ENCODE measurements around the gene CCDC148. TPM values are rescaled to one million over a fixed set of nuclear protein-coding genes. Genes with fewer than 3 reads are reported as not detected.

CCDC148 gene
- polyA plus RNA-seq, 3 donors: not detected

DNA sequence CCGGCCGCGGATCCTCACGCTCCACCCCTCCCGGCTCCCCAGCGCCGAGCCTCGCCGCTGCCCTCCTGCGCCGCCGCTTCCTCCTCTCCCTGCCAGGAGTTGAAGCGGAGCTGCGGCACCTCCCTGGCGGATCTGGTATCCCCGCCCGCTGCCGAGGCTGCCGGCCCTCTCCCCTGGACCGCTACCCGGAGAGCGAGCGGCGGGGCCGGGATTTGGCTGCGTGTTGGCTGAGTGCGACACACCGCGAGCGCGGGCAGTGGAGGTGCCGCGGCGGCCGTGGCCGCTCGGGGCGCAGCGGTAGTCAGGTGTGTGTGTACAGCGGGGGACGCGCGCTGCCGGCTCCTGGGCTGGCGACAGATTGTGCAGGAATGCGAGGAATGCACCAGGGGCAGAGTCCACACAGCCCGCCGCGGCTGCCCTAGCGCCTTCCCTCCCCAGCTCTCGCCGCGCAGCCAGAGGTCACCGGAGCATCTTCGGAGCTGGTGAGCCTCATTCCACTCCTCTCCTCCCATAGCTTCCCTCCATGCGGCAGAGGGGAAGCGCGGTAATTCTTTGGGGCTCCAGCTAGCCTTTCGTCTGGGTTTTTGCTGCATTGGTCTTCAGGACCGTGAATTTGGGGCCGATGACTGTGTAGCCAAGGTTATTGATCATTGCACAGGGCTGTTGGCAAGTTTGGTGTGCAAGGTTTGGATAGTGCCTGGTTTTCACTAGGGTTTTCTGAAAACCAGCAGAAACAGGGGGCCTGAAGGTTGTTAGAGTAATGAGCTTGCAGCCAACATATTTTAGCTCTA, 1.5 kb upstream of the CCDC148 start:
- H3K36me3 ChIP-seq (replicated peaks in 1 of 2; ENCODE audit: control insufficient read depth in 1 of 2, insufficient read depth in 2 of 2, low read length in 2 of 2): no peaks in the 10 kb centered on the region
- no peaks in the 10 kb centered on the region for H3K9me3 ChIP-seq (replicated peaks in 1 of 2; ENCODE audit: control insufficient read depth in 1 of 2, insufficient read depth in 1 of 2, low read length in 2 of 2)
- intact Hi-C loops (cut with micrococcal nuclease): no loop called here
- peak; percentile 18 to 34 (median 31) for DNase-seq
- no peaks in the 10 kb centered on the region for H3K9me3 Mint-ChIP-seq
- H3K4me1 ChIP-seq (ENCODE audit: control insufficient read depth in 1 of 2, insufficient read depth in 2 of 2, low read length in 2 of 2): peaks cover 20 to 34% of the 10 kb centered on the region in 2 donors
- H3K27me3 Mint-ChIP-seq (ENCODE audit: low read depth in 3 of 3): peaks cover 6 to 20% (median 15%) of the 10 kb centered on the region in 3 donors
- peak overlapping the region; percentile 62 for H3K9ac ChIP-seq (ENCODE audit: insufficient read depth, low read length, poor library complexity, severe bottlenecking)
- H3K79me2 ChIP-seq (ENCODE audit: insufficient read depth, low read length): peaks cover 50% of the 10 kb centered on the region
- H3K36me3 Mint-ChIP-seq: no peaks in the 10 kb centered on the region
- TF ChIP-seq, protein P1, sequence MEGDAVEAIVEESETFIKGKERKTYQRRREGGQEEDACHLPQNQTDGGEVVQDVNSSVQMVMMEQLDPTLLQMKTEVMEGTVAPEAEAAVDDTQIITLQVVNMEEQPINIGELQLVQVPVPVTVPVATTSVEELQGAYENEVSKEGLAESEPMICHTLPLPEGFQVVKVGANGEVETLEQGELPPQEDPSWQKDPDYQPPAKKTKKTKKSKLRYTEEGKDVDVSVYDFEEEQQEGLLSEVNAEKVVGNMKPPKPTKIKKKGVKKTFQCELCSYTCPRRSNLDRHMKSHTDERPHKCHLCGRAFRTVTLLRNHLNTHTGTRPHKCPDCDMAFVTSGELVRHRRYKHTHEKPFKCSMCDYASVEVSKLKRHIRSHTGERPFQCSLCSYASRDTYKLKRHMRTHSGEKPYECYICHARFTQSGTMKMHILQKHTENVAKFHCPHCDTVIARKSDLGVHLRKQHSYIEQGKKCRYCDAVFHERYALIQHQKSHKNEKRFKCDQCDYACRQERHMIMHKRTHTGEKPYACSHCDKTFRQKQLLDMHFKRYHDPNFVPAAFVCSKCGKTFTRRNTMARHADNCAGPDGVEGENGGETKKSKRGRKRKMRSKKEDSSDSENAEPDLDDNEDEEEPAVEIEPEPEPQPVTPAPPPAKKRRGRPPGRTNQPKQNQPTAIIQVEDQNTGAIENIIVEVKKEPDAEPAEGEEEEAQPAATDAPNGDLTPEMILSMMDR (IDR thresholded peaks at IDR 0.05): peak; percentile 21
- H3K27ac ChIP-seq (ENCODE audit: low read depth in 1 of 2, low read length in 2 of 2): peak overlapping the region in 1 of 2 donors; percentile 58
- peak overlapping the region; percentile 61 to 81 (median 75) for H3K4me3 ChIP-seq (replicated peaks in 1 of 3; ENCODE audit: low read depth in 2 of 3, low read length in 3 of 3)
- H3K27me3 ChIP-seq (ENCODE audit: control insufficient read depth in 2 of 2, insufficient read depth in 2 of 2, low read length in 2 of 2): peaks cover 5 to 8% of the 10 kb centered on the region in 2 donors
- peak overlapping the region; percentile 91 for H3K4me2 ChIP-seq (replicated peaks; ENCODE audit: extremely low read depth, low read length, poor library complexity, severe bottlenecking)
- no peaks in the 10 kb centered on the region for H4K20me1 ChIP-seq (ENCODE audit: insufficient read depth, low read length)
- H3K4me1 Mint-ChIP-seq: peaks cover 36% of the 10 kb centered on the region
- WGBS (ENCODE audit: insufficient coverage): under 1% methylated on average over 56 of the region's 61 CpGs
- peak overlapping the region; percentile 96 to 98 for H3K4me3 Mint-ChIP-seq
- peak overlapping the region; percentile 70 to 93 (median 82) for H3K27ac Mint-ChIP-seq
- peak overlapping the region; percentile 87 for H2AFZ ChIP-seq (ENCODE audit: insufficient read depth, low read depth, low read length, poor library complexity, severe bottlenecking)

DNA sequence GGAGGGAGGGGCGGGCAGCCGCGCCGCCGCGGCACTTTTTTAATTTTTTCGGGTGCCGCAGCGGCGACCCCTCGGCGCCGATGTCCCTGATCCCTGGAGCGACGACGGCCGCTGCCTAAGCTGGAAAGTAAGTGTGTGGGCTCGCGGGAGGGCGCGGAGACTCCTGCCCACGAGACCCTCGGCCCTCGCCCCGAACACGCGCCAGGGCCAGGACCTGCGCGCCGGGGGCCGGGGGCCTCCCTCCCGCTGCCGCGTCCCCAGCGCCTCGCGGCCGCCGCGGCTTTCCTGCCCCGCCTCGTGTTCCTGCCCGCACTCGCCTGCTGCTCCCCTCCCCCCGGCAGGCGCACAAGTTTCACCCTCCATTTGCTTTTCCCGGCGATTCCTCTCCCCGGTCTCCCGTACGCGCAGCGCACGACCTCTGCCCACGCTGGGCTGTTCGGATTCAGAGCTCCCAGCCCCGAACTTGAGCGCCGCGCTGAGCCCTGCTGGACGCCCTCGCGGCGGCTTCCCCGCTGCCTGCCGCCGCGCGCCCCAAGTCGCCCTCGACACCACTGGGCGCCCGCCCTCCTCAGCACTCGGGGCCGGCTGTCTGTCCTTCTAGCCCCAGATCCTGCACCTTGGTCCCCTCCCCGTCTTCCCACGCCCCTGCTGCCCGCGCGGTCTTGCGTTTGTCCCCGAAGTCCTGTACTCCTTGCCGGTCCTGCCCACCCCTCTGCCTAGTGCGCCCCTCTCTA, 706 bp upstream of the CCDC148 start:
- Histone ChIP-seq H3K36me3 (replicated peaks in 1 of 2; ENCODE audit: control insufficient read depth in 1 of 2, insufficient read depth in 2 of 2, low read length in 2 of 2) (no peaks in the 10 kb centered on the region), H4K20me1 (ENCODE audit: insufficient read depth, low read length) (no peaks in the 10 kb centered on the region), H3K9ac (ENCODE audit: insufficient read depth, low read length, poor library complexity, severe bottlenecking) (peak overlapping the region; percentile 62), H3K4me2 (replicated peaks; ENCODE audit: extremely low read depth, low read length, poor library complexity, severe bottlenecking) (peak overlapping the region; percentile 91), H3K27me3 (ENCODE audit: control insufficient read depth in 2 of 2, insufficient read depth in 2 of 2, low read length in 2 of 2) (peaks cover 5 to 8% of the 10 kb centered on the region in 2 donors), H3K9me3 (replicated peaks in 1 of 2; ENCODE audit: control insufficient read depth in 1 of 2, insufficient read depth in 1 of 2, low read length in 2 of 2) (no peaks in the 10 kb centered on the region), H3K4me3 (replicated peaks in 1 of 3; ENCODE audit: low read depth in 2 of 3, low read length in 3 of 3) (peak overlapping the region; percentile 61 to 81 (median 75)), H3K27ac (ENCODE audit: low read depth in 1 of 2, low read length in 2 of 2) (peak overlapping the region in 1 of 2 donors; percentile 58), H3K79me2 (ENCODE audit: insufficient read depth, low read length) (peaks cover 44% of the 10 kb centered on the region), H3K4me1 (ENCODE audit: control insufficient read depth in 1 of 2, insufficient read depth in 2 of 2, low read length in 2 of 2) (peaks cover 20 to 34% of the 10 kb centered on the region in 2 donors), H2AFZ (ENCODE audit: insufficient read depth, low read depth, low read length, poor library complexity, severe bottlenecking) (peak overlapping the region; percentile 87)
- Mint-ChIP-seq H3K9me3 (no peaks in the 10 kb centered on the region), H3K27ac (peak overlapping the region; percentile 70 to 93 (median 82)), H3K27me3 (ENCODE audit: low read depth in 3 of 3) (peaks cover 6 to 20% (median 15%) of the 10 kb centered on the region in 3 donors), H3K4me3 (peak overlapping the region; percentile 96 to 98), H3K4me1 (peaks cover 34% of the 10 kb centered on the region), H3K36me3 (no peaks in the 10 kb centered on the region)
- TF ChIP-seq, protein P1 (IDR thresholded peaks at IDR 0.05): peak; percentile 2
- DNase-seq: peak; percentile 21 to 35 (median 34)
- intact Hi-C loops (cut with micrococcal nuclease): no loop called here
- WGBS (ENCODE audit: insufficient coverage): under 1% methylated on average over 77 of the region's 84 CpGs
